Measurements from ENCODE around the gene NFILZ.

DNA sequence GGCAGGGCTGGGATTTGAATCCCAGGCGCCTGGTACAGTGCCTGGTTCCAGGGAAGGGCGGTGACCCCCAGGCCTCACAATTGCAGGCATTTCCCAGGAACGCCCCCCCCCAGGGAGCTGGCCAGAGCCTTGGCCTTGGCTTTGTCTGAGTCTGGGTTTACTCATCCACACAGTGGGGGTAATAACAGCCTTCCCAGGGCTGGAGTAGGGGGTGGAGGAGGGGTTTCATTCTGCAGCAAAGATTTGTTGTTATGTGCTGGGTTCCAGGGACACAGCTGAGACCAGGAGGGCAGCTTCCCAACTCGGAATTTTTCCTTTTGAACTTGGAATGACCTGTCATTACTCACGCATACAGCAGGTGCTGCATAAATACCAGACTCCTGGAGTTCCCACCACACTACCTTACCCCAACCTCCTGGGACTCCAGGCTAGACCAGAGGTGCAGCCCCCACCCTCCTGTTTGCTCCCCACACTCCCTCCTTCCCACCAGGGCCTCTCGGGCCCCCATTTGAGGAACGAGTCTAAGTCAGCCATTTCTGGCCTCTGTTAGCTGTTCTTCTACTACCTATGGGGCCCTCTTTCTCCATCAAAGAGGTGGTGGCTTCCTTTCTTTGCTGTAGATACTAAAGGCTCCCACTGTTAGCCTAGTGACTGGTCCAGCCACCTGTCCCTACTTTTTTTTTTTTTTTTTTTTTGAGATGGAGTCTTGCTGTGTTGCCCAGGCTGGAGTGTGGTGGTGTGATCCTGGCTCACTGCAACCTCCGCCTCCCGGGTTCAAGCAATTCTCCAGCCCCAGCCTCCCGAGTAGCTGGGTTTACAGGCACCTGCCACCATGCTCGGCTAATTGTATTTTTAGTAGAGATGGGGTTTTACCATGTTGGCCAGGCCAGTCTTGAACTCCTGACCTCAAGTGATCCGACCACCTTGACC lies 18.3 kb upstream of the NFILZ start:
- TF ChIP-seq CTCF (IDR thresholded peaks at IDR 0.05; ENCODE audit: low read depth, low read length, poor library complexity, severe bottlenecking) = no peak
- no peak for TF ChIP-seq EZH2phosphoT487 (IDR thresholded peaks at IDR 0.05; ENCODE audit: borderline replicate concordance, low read length)
